IMR-90 (cell line): ENCODE data around the gene COL13A1. TPM values are rescaled to one million over a fixed set of nuclear protein-coding genes. Genes with fewer than 3 reads are reported as not detected.

Source experiments
- ATAC-seq: fragments of 200-7000 bp; cut with Tn5 transposase; 2 replicates; pipeline ENCODE4 v1.9.1; 2020; ENCODE audit warnings: low read depth, mild to moderate bottlenecking, moderate library complexity
- BruUV-seq: library from RNA; stranded (reverse); fragments of 400-500 nt; replicated peaks from 2 replicates; lab custom pipeline; 2021; lab: Mats Ljungman, UMichigan
- CTCF ChIA-PET: fragments of 300-600 bp; formaldehyde crosslinking; extraction: SDS; loops from one replicate; lab custom pipeline; 2021; ENCODE audit warnings: antibody characterized with exemption; lab: Yijun Ruan, JAX
- POLR2A ChIA-PET: fragments of 300-600 bp; sonication (Branson Sonifier 250); formaldehyde crosslinking; loops from one replicate; lab custom pipeline; 2022; ENCODE audit warnings: antibody characterized with exemption; ENCODE audit not compliant: unreplicated experiment; lab: Charles Lee
- DNase-seq: peaks from one replicate; pipeline ENCODE4 v3.0.0; 2013
- H2AFZ ChIP-seq: replicated peaks from 2 replicates; pipeline ENCODE3; 2013; ENCODE audit warnings: low read length, mild to moderate bottlenecking; ENCODE audit not compliant: poor library complexity
- H2AK5ac ChIP-seq: 2 replicates; pipeline ENCODE4 v1.6.1; 2013; ENCODE audit warnings: low read depth, low read length, inconsistent platforms
- H2AK9ac ChIP-seq: replicated peaks from 2 replicates; pipeline ENCODE3; 2013; ENCODE audit warnings: mild to moderate bottlenecking, low read depth, low read length, moderate library complexity; ENCODE audit not compliant: poor library complexity
- H2BK120ac ChIP-seq: 2 replicates; pipeline ENCODE4 v1.6.1; 2013; ENCODE audit warnings: low read depth, low read length, inconsistent platforms
- H2BK15ac ChIP-seq: 3 replicates; pipeline ENCODE4 v1.6.1; 2013; ENCODE audit warnings: low read depth, low read length, inconsistent platforms
- H2BK20ac ChIP-seq: 2 replicates; pipeline ENCODE4 v1.6.1; 2013; ENCODE audit warnings: low read depth, mild to moderate bottlenecking, inconsistent platforms, low read length, moderate library complexity
- H2BK5ac ChIP-seq: 2 replicates; pipeline ENCODE4 v1.6.1; 2013; ENCODE audit warnings: mild to moderate bottlenecking, low read depth, low read length, inconsistent platforms; ENCODE audit not compliant: poor library complexity, severe bottlenecking
- H3K14ac ChIP-seq: replicated peaks from 2 replicates; pipeline ENCODE4 v1.6.1; 2013; ENCODE audit warnings: low read depth, low read length, inconsistent platforms
- H3K18ac ChIP-seq: 2 replicates; pipeline ENCODE4 v1.6.1; 2013; ENCODE audit warnings: low read depth, low read length, control low read depth
- H3K23ac ChIP-seq: 2 replicates; pipeline ENCODE4 v1.6.1; 2013; ENCODE audit warnings: low read depth, low read length, inconsistent platforms
- H3K27ac ChIP-seq: 2 replicates; pipeline ENCODE4 v1.5.1; 2013; ENCODE audit warnings: mild to moderate bottlenecking, control low read depth, low read length; ENCODE audit not compliant: insufficient read depth
- H3K27me3 ChIP-seq: 2 replicates; pipeline ENCODE4 v1.6.1; 2013; ENCODE audit warnings: low read length; ENCODE audit not compliant: control insufficient read depth, insufficient read depth
- H3K36me3 ChIP-seq: 2 replicates; pipeline ENCODE4 v1.6.1; 2013; ENCODE audit warnings: low read length, mixed read lengths; ENCODE audit not compliant: control insufficient read depth, insufficient read depth
- H3K4ac ChIP-seq: 2 replicates; pipeline ENCODE4 v1.6.1; 2013; ENCODE audit warnings: low read depth, low read length, inconsistent platforms
- H3K4me1 ChIP-seq: 2 replicates; pipeline ENCODE4 v1.6.1; 2013; ENCODE audit warnings: low read length, mixed read lengths; ENCODE audit not compliant: control insufficient read depth, insufficient read depth
- H3K4me2 ChIP-seq: 2 replicates; pipeline ENCODE4 v1.6.1; 2013; ENCODE audit warnings: low read depth, mild to moderate bottlenecking, control low read depth, low read length, moderate library complexity
- H3K4me3 ChIP-seq: 2 replicates; pipeline ENCODE4 v1.5.1; 2013; ENCODE audit warnings: low read depth, mild to moderate bottlenecking, control low read depth, low read length, moderate library complexity; ENCODE audit not compliant: insufficient read depth
- H3K56ac ChIP-seq: 2 replicates; pipeline ENCODE4 v1.6.1; 2013; ENCODE audit warnings: low read length, inconsistent platforms; ENCODE audit not compliant: insufficient read depth; ENCODE audit errors: extremely low read depth
- H3K79me1 ChIP-seq, 2 experiments: 2 replicates each; pipeline ENCODE4 v1.6.1; 2013; ENCODE audit warnings: low read length in 2 of 2, inconsistent platforms in 1 of 2, low read depth in 1 of 2
- H3K9ac ChIP-seq: 2 replicates; pipeline ENCODE4 v1.6.1; 2013; ENCODE audit warnings: low read depth, low read length, control low read depth
- H3K9me1 ChIP-seq: 2 replicates; pipeline ENCODE4 v1.6.1; 2013; ENCODE audit warnings: low read length, inconsistent platforms; ENCODE audit not compliant: insufficient read depth
- H3K9me3 ChIP-seq: 2 replicates; pipeline ENCODE4 v1.6.1; 2013; ENCODE audit warnings: low read length; ENCODE audit not compliant: control insufficient read depth, insufficient read depth
- H4K20me1 ChIP-seq: 2 replicates; pipeline ENCODE4 v1.6.1; 2013; ENCODE audit warnings: low read length, inconsistent platforms; ENCODE audit not compliant: insufficient read depth
- H4K5ac ChIP-seq: 2 replicates; pipeline ENCODE4 v1.6.1; 2013; ENCODE audit warnings: mild to moderate bottlenecking, low read depth, low read length, control low read depth
- H4K8ac ChIP-seq, 2 experiments: 2 replicates each; pipeline ENCODE4 v1.6.1; 2013; ENCODE audit warnings: low read depth in 2 of 2, low read length in 2 of 2, control low read depth in 1 of 2, inconsistent platforms in 1 of 2
- H4K91ac ChIP-seq: 2 replicates; pipeline ENCODE4 v1.6.1; 2013; ENCODE audit warnings: low read depth, low read length, inconsistent platforms; ENCODE audit not compliant: insufficient read depth
- BHLHE40 ChIP-seq: fragments of 150-350 bp; IDR thresholded peaks from 2 replicates; pipeline ENCODE4 v1.6.1; 2016; ENCODE audit warnings: mild to moderate bottlenecking, low read depth, low read length
- CEBPB ChIP-seq: IDR thresholded peaks from 2 replicates; pipeline ENCODE4 v1.6.1; 2012; ENCODE audit warnings: low read depth, low read length, improper control_type of control experiment
- CTCF ChIP-seq: conservative IDR thresholded peaks from 2 replicates; pipeline ENCODE4 v1.5.1; 2012; ENCODE audit warnings: mild to moderate bottlenecking, low read depth, low read length, improper control_type of control experiment
- ELK1 ChIP-seq: fragments of 150-350 bp; IDR thresholded peaks from 2 replicates; pipeline ENCODE4 v1.6.1; 2016; ENCODE audit warnings: low read depth, mild to moderate bottlenecking, low read length, moderate library complexity, borderline replicate concordance
- FOS ChIP-seq: fragments of 150-350 bp; IDR thresholded peaks from 2 replicates; pipeline ENCODE4 v1.6.1; 2016; ENCODE audit warnings: low read depth, low read length
- NFE2L2 ChIP-seq: fragments of 150-350 bp; IDR thresholded peaks from 2 replicates; pipeline ENCODE4 v1.6.1; 2016; ENCODE audit warnings: low read depth, mild to moderate bottlenecking, low read length
- SMC3 ChIP-seq: fragments of 150-350 bp; IDR thresholded peaks from 2 replicates; pipeline ENCODE4 v1.6.1; 2016; ENCODE audit warnings: low read depth, mild to moderate bottlenecking, antibody characterized with exemption, low read length, moderate library complexity
- WGBS, 2 experiments: methylation state at CpG; one replicate each; pipeline versions ENCODE4 v1.1.5 to v1.1.7; 2013; ENCODE audit warnings: missing lambda C conversion rate in 2 of 2; ENCODE audit not compliant: insufficient read length in 1 of 2; ENCODE audit errors: extremely low coverage in 2 of 2; 5-methylcytosine and 5-hydroxymethylcytosine counted together
- dilution Hi-C: fragments of 300-500 bp; cut with HindIII; formaldehyde crosslinking; loops from one replicate; pipeline ENCODE4 v1.14.3; 2018; ENCODE audit warnings: low sequenced_read_pairs; ENCODE audit not compliant: unreplicated experiment
- in situ Hi-C: fragments of 300-500 bp; cut with MboI; formaldehyde crosslinking; loops from 3 replicates; pipeline ENCODE4 v1.14.3; 2019; ENCODE audit warnings: low sequenced_read_pairs, inconsistent platforms, mixed read lengths
- intact Hi-C: fragments of 100-400 bp; cut with micrococcal nuclease; formaldehyde crosslinking; loops from 2 replicates; pipeline ENCODE4 v1.10.0; 2022
- polyA plus RNA-seq, 3 experiments: library from polyadenylated mRNA; depleted of rRNA; stranded (reverse); fragments of >200 nt; gene quantifications; 2 replicates each; pipeline ENCODE4 v1.2.3, GENCODE V29; 2012; ENCODE audit warnings: low replicate concordance in 1 of 3
- total RNA-seq: library from RNA; depleted of rRNA; stranded (reverse); fragments of >200 nt; gene quantifications from 2 replicates; pipeline ENCODE4 v1.2.3, GENCODE V29; 2012

Gene COL13A1
- total and polyA plus RNA-seq, 2 of the 4 experiments (the other 2 are of a cell fraction) = 12.2 to 31.3 TPM

DNA sequence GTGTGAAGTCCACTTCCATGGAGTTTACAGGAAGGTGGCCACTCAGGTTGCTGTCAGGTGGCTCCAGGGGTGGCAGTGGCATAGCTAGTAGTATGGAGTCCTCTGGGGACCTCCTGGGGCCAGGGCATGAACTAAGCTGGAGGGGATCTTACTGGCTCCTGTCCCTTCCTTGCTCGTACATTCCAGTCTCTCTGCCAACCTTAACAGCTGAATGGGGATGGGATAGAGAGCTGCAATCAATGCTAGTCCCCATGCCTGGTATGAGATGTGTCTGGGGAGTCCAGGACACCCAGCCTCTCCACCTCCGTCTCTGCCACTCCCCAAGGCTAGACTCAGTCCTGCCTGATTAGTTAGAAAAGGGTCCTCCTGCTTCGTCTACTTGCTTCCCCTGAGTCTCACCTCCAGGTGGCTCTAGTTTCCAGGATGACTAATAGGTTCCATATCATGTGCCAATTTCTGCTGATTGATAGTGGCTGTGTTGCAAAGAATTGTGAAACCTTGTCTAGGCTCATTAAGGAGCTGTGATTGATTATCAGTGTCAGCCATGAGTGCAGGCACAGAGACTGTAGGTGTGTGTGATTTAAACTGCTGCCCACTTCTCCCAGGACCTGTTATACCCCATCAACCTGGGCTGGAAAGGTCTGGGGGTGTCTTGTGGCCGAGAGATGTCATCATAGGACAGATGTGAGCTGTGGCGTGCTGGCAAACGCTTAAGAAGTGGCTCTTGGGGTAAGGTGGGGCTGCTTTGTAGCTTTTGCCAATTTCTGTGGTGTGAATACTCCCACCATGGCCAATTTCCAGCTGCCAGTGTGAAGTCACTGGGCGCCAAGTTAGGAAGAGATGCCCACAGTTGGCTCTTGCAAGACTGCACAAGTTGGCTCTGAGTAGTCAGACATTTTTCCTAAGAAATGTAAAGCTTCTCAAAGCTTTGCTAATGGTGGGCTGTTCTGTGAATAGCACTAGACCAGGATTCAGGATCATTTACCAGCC is 59.8 kb downstream of the COL13A1 start:
- WGBS, 2 experiments = no CpG with 5 or more reads among the region's 7 CpGs
- Histone ChIP-seq H3K4ac (0 out of 2 replicates have a peak overlapping the region, but pooled peaks have one; percentile 23), H2AK5ac (peak overlapping the region; percentile 68), H3K27me3 (no peaks in the 10 kb centered on the region), H2BK120ac (peak overlapping the region; percentile 45; the same call in 1 of the 2 replicates), H3K9me3 (no peaks in the 10 kb centered on the region), H4K91ac (no peak overlapping the region), H2BK5ac (no peak overlapping the region), H2AK9ac (no peak overlapping the region), H2AFZ (no peak overlapping the region), H3K23ac (no peak overlapping the region), H3K4me2 (no peak overlapping the region), H3K9me1 (peaks cover 26% of the 10 kb centered on the region), H3K4me1 (peaks cover 26% of the 10 kb centered on the region), H3K27ac (no peak overlapping the region), H3K79me1 (peaks cover 22 to 67% of the 10 kb centered on the region in 2 experiments; a peak in 3 of 4 replicates), H4K5ac (no peak overlapping the region), H4K8ac (no peak overlapping the region), H3K56ac (no peak overlapping the region), H3K36me3 (no peaks in the 10 kb centered on the region), H2BK15ac (peak overlapping the region; percentile 12; the same call in 1 of the 3 replicates), H3K18ac (no peak overlapping the region), H4K20me1 (0 out of 2 replicates have a peak, but pooled peaks cover 5% of the 10 kb centered on the region), H3K14ac (peak overlapping the region; percentile 12; the same call in 1 of the 2 replicates), H3K9ac (no peak overlapping the region), H2BK20ac (no peak overlapping the region; the same call in 1 of the 2 replicates), H3K4me3 (no peak overlapping the region)
- ChIA-PET CTCF (interaction anchor here (0.9 to 1.3 kb wide), 4 partner anchors 10 to 101 kb away, joined by 3 read pairs; no protein-coding TSS in a partner anchor), POLR2A (no interaction called here)
- TF ChIP-seq FOS = 0 out of 2 replicates have a peak, but pooled peaks have one; percentile 22
- TF ChIP-seq NFE2L2 = no peak
- TF ChIP-seq ELK1 = no peak
- TF ChIP-seq CEBPB = peak; percentile 93
- 0 out of 2 replicates have a peak, but pooled peaks have one; percentile 15 for TF ChIP-seq SMC3
- TF ChIP-seq BHLHE40 = 0 out of 2 replicates have a peak, but pooled peaks have one; percentile 23
- peak; percentile 33 for TF ChIP-seq CTCF
- intact Hi-C loops = no loop called here
- ATAC-seq (no peak), DNase-seq (peak; percentile 73)
- in situ Hi-C loops = no loop called here
- no TSS peak for BruUV-seq
- dilution Hi-C loops = no loop called here
